Endothelial cell of umbilical vein (primary cell): ENCODE data around the gene SPRED3. TPM values are rescaled to one million over a fixed set of nuclear protein-coding genes. Genes with fewer than 3 reads are reported as not detected.

Experiments used
- BruUV-seq: library from RNA; stranded (reverse); fragments of 400-500 nt; replicated peaks from 2 replicates; lab custom pipeline; 2021; lab: Mats Ljungman, UMichigan
- CTCF ChIA-PET: fragments of 300-600, 350-600 bp; sonication (Branson Sonifier 250); formaldehyde crosslinking; loops from one replicate; lab custom pipeline; 2021; ENCODE audit warnings: antibody characterized with exemption, inconsistent platforms; lab: Charles Lee
- POLR2A ChIA-PET: fragments of 300-600, 350-600 bp; sonication (Branson Sonifier 250); formaldehyde crosslinking; loops from one replicate; lab custom pipeline; 2021; ENCODE audit warnings: antibody characterized with exemption, inconsistent platforms; lab: Charles Lee
- DNase-seq: peaks from one replicate; pipeline ENCODE4 v3.0.0-alpha.2; 2011; ENCODE audit warnings: low read depth, low spot score
- FAIRE-seq: peaks from 2 replicates; lab custom pipeline; 2011; peaks lifted over from hg19 to GRCh38; lab: Jason Lieb, UNC
- H2AFZ ChIP-seq: 2 replicates; pipeline ENCODE4 v1.6.0; 2012; ENCODE audit warnings: low read depth, low read length, control low read depth, inconsistent platforms
- H3K27ac ChIP-seq: 2 replicates; pipeline ENCODE4 v1.5.1; 2011; ENCODE audit warnings: low read depth, mild to moderate bottlenecking, control low read depth, low read length, moderate library complexity; ENCODE audit not compliant: insufficient read depth
- H3K27me3 ChIP-seq, 2 experiments: 2 replicates each; pipeline versions ENCODE4 v1.6.0 to v1.6.1; 2011; ENCODE audit warnings: low read length in 2 of 2, mixed read lengths in 1 of 2; ENCODE audit not compliant: control insufficient read depth in 2 of 2, insufficient read depth in 2 of 2
- H3K36me3 ChIP-seq, 2 experiments: 2 replicates in 1 of 2; 3 replicates in 1 of 2; pipeline ENCODE4 v1.5.1; 2011; ENCODE audit warnings: low read length in 2 of 2, mild to moderate bottlenecking in 1 of 2, moderate library complexity in 1 of 2; ENCODE audit not compliant: control insufficient read depth in 2 of 2, insufficient read depth in 2 of 2; ENCODE audit errors: extremely low read depth in 1 of 2
- H3K4me1 ChIP-seq: 3 replicates; pipeline ENCODE4 v1.5.1; 2011; ENCODE audit warnings: mild to moderate bottlenecking, low read length; ENCODE audit not compliant: control insufficient read depth, insufficient read depth; ENCODE audit errors: extremely low read depth
- H3K4me2 ChIP-seq: 2 replicates; pipeline ENCODE4 v1.6.1; 2011; ENCODE audit warnings: low read length, control low read depth, mixed read lengths; ENCODE audit not compliant: insufficient read depth
- H3K4me3 ChIP-seq, 3 experiments: fragments of 200-600 bp in 1 of 3; sonication (generic), shearing (Covaris generic) in 1 of 3; replicated peaks in 1 of 3; 2 replicates each; pipeline ENCODE4 v1.5.1; 2011 to 2016; ENCODE audit warnings: control low read depth in 3 of 3, low read length in 3 of 3, mild to moderate bottlenecking in 2 of 3, inconsistent platforms in 1 of 3, low read depth in 1 of 3, moderate library complexity in 1 of 3; ENCODE audit not compliant: insufficient read depth in 1 of 3
- H3K79me2 ChIP-seq: 2 replicates; pipeline ENCODE4 v1.6.0; 2012; ENCODE audit warnings: low read length, inconsistent platforms; ENCODE audit not compliant: control insufficient read depth, insufficient read depth
- H3K9ac ChIP-seq: replicated peaks from 2 replicates; pipeline ENCODE3; 2011; ENCODE audit warnings: low read length, control low read depth; ENCODE audit not compliant: insufficient read depth; ENCODE audit errors: extremely low read depth
- H3K9me1 ChIP-seq: replicated peaks from 3 replicates; pipeline ENCODE4 v1.6.0; 2011; ENCODE audit warnings: mild to moderate bottlenecking, low read length; ENCODE audit not compliant: control insufficient read depth, insufficient read depth; ENCODE audit errors: extremely low read depth
- H3K9me3 ChIP-seq: replicated peaks from 2 replicates; pipeline ENCODE4 v1.5.1; 2012; ENCODE audit warnings: low read length, inconsistent platforms; ENCODE audit not compliant: control insufficient read depth, insufficient read depth
- H4K20me1 ChIP-seq: replicated peaks from 2 replicates; pipeline ENCODE3; 2011; ENCODE audit warnings: mild to moderate bottlenecking, low read length; ENCODE audit not compliant: control insufficient read depth, insufficient read depth; ENCODE audit errors: extremely low read depth
- EZH2 ChIP-seq: IDR thresholded peaks from 2 replicates; pipeline ENCODE4 v1.6.1; 2012; ENCODE audit warnings: borderline replicate concordance, low read depth, mild to moderate bottlenecking, moderate library complexity, low read length, inconsistent platforms; ENCODE audit not compliant: severe bottlenecking
- FOS ChIP-seq: IDR thresholded peaks from 2 replicates; pipeline ENCODE4 v1.6.1; 2011; ENCODE audit warnings: mild to moderate bottlenecking, low read length, moderate library complexity, borderline replicate concordance; ENCODE audit not compliant: insufficient read depth
- GATA2 ChIP-seq: IDR thresholded peaks from 2 replicates; pipeline ENCODE4 v1.7.0; 2011; ENCODE audit warnings: low read depth, mild to moderate bottlenecking, moderate library complexity, mixed read lengths, low read length; ENCODE audit not compliant: insufficient read length, insufficient read depth
- JUN ChIP-seq: IDR thresholded peaks from 2 replicates; pipeline ENCODE4 v1.6.1; 2011; ENCODE audit warnings: borderline replicate concordance, low read depth; ENCODE audit not compliant: insufficient read length, insufficient read depth
- MYC ChIP-seq: IDR thresholded peaks from one replicate; pipeline ENCODE4 v1.6.1; 2011; ENCODE audit warnings: mild to moderate bottlenecking, low read depth, low read length
- POLR2A ChIP-seq: IDR thresholded peaks from 2 replicates; pipeline ENCODE4 v1.6.1; 2012; ENCODE audit warnings: low read depth, mild to moderate bottlenecking, control low read depth, low read length
- POLR2AphosphoS5 ChIP-seq: IDR thresholded peaks from 2 replicates; pipeline ENCODE4 v1.6.1; 2012; ENCODE audit warnings: low read depth, mild to moderate bottlenecking, control low read depth, low read length, moderate library complexity; ENCODE audit not compliant: insufficient read depth
- dilution Hi-C: fragments of 300-500 bp; cut with MboI; formaldehyde crosslinking; loops from one replicate; pipeline ENCODE4 v1.15.0; 2019; ENCODE audit warnings: low sequenced_read_pairs; ENCODE audit not compliant: extremely low pct_ligation_motif_present
- intact Hi-C: fragments of 100-400 bp; cut with micrococcal nuclease; formaldehyde crosslinking; loops from one replicate; pipeline ENCODE4 v1.10.0; 2022
- polyA plus RNA-seq, 4 experiments: library from polyadenylated mRNA; depleted of rRNA in 3 of 4; stranded (reverse) in 3 of 4; unstranded in 1 of 4; fragments of >200 nt; gene quantifications; 2 replicates each; pipeline versions ENCODE4 v1.2.1 to v1.2.3, GENCODE V29; 2011 to 2012; ENCODE audit warnings: missing spikeins in 1 of 4
- total RNA-seq: library from RNA; stranded (reverse); gene quantifications from 2 replicates; pipeline ENCODE4 v1.2.3, GENCODE V29; 2021
- TF ChIP-seq, protein P1 (sequence below), 2 donors: IDR thresholded peaks; 1 replicate in 1 of 2; 2 replicates in 1 of 2; pipeline ENCODE4 v1.5.1; 2011; ENCODE audit warnings: low read length in 2 of 2, mild to moderate bottlenecking in 2 of 2, moderate library complexity in 2 of 2, control low read depth in 1 of 2, inconsistent platforms in 1 of 2, low read depth in 1 of 2; ENCODE audit not compliant: insufficient read depth in 1 of 2; ENCODE audit errors: extremely low read depth in 1 of 2

SPRED3 gene
- total and polyA plus RNA-seq, 2 donors (not counting 3 experiments of a cell fraction or from before 2014, with no cell fraction given): 5.7 to 15.7 TPM

DNA sequence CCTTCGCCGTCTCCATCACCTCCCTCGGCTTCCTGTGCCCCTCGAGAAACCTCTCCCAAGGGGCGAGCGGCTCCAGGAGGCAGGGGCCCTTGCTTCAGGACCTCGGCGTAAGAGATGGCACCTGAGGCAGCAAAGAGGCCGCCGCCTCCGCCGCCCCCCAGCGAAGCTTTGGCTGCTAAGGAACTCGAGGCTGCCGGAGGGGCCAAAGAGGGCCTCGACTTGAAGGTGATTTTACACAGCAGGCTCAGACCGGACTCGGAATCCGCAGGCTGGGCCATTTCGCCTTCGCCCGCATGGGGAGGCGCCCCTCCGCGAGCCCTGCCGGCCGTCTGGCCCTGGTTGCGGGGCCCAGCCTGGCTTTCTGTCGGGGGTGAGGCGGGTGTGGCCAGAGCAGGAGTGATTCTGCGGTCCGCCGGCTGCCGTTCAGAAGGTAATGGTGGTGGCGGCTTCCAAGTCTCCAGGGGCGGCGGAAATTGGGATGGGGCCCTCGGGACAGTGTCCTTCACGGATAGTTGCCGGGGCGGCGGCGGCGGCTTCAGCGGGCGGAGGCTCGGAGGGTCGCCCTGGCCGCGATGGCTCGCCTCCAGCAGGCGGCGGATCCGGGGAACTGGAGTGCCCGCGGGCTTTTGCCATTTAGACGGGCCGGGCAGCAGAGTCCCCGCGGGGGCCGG lies 2.1 kb upstream of the SPRED3 start:
- Histone ChIP-seq H3K4me1 (peaks cover 13% of the 10 kb centered on the region), H3K79me2 (peaks cover 18% of the 10 kb centered on the region), H3K9me1 (no peaks in the 10 kb centered on the region), H3K9ac (no peak overlapping the region), H3K27me3 (no peaks in the 10 kb centered on the region), H2AFZ (no peak overlapping the region), H3K27ac (no peak overlapping the region), H3K9me3 (no peaks in the 10 kb centered on the region), H3K4me3 (no peak overlapping the region), H3K36me3 (peaks cover 4 to 14% of the 10 kb centered on the region in 2 experiments), H3K4me2 (no peak overlapping the region), H4K20me1 (no peaks in the 10 kb centered on the region)
- no TSS peak for BruUV-seq
- POLR2A ChIA-PET: interaction anchor here (3.6 kb wide), 1 partner anchor 12 kb away, joined by 39 read pairs; the partner anchor contains the start of gene PSMD8
- dilution Hi-C loops (no loop called here), intact Hi-C loops (loop anchor here (5.0 kb wide), 1 partner anchor 154 kb away; no protein-coding TSS in a partner anchor)
- DNase-seq (no peak), FAIRE-seq (no peak)
- CTCF ChIA-PET: no interaction called here
- no peak for TF ChIP-seq POLR2A
- no peak for TF ChIP-seq JUN
- no peak for TF ChIP-seq POLR2AphosphoS5

DNA sequence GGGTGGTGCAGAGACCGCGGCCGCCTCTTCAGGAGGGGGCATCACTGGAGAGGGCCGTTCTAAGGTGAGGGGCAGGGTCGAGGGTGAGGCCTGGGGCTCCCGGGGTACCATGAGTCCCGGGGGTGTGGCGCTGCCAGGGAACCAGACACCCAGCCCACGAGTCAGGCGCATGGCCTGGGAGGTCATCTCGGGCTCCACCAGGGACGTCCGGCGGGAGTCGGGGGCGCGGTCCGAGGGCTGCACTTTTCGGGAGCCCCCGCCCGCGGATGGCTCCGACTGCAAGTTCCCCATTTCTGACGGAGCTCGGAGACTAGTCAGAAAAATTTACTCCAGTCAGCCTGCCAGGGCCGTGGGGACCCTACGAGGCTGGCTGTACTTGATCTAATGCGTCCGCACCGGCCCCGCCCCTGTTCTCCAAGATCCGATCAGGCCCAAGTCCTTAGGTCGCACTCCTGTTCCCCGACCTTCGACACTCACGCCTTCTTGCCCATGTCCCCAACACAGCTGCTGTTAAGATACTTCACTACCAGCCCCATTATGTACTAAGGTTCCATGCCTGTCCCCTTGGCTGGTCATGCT lies 1.4 kb upstream of the SPRED3 start:
- intact Hi-C loops: loop anchor here (5.0 kb wide), 1 partner anchor 155 kb away; no protein-coding TSS in a partner anchor

More for the DNA sequence above, 1.4 kb upstream of the SPRED3 start:
- no peak for TF ChIP-seq FOS
- TF ChIP-seq, protein P1, sequence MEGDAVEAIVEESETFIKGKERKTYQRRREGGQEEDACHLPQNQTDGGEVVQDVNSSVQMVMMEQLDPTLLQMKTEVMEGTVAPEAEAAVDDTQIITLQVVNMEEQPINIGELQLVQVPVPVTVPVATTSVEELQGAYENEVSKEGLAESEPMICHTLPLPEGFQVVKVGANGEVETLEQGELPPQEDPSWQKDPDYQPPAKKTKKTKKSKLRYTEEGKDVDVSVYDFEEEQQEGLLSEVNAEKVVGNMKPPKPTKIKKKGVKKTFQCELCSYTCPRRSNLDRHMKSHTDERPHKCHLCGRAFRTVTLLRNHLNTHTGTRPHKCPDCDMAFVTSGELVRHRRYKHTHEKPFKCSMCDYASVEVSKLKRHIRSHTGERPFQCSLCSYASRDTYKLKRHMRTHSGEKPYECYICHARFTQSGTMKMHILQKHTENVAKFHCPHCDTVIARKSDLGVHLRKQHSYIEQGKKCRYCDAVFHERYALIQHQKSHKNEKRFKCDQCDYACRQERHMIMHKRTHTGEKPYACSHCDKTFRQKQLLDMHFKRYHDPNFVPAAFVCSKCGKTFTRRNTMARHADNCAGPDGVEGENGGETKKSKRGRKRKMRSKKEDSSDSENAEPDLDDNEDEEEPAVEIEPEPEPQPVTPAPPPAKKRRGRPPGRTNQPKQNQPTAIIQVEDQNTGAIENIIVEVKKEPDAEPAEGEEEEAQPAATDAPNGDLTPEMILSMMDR (IDR thresholded peaks at IDR 0.05; ENCODE audit: extremely low read depth in 1 of 2, insufficient read depth in 1 of 2, low read depth in 1 of 2, low read length in 2 of 2): no peak
- TF ChIP-seq JUN: no peak
- TF ChIP-seq MYC: no peak
- peak; percentile 13 for TF ChIP-seq POLR2AphosphoS5
- TF ChIP-seq POLR2A: no peak
- TF ChIP-seq EZH2: no peak
- no peak for TF ChIP-seq GATA2
- H3K9me3 ChIP-seq: no peaks in the 10 kb centered on the region
- peaks cover 3 to 7% of the 10 kb centered on the region in 2 experiments for H3K36me3 ChIP-seq
- POLR2A ChIA-PET: interaction anchor here (0.7 to 3.6 kb wide), 4 partner anchors 11 to 238 kb away, joined by 4 to 39 read pairs (median 10); partner anchors contain the start of genes FAM98C and PSMD8
- FAIRE-seq: no peak
- H3K4me1 ChIP-seq: peaks cover 13% of the 10 kb centered on the region
- H3K9ac ChIP-seq: no peak overlapping the region
- H4K20me1 ChIP-seq: no peaks in the 10 kb centered on the region
- peaks cover 18% of the 10 kb centered on the region for H3K79me2 ChIP-seq
- peak overlapping the region in 1 of 3 experiments; percentile 78 for H3K4me3 ChIP-seq
- CTCF ChIA-PET: interaction anchor here (0.7 to 4.7 kb wide), 10 partner anchors 9 to 485 kb away, joined by 3 to 65 read pairs (median 4); partner anchors contain the start of genes CATSPERG, FAM98C and PSMD8
- no peak overlapping the region for H3K27ac ChIP-seq
- DNase-seq: no peak
- dilution Hi-C loops: no loop called here
- no TSS peak for BruUV-seq
- no peaks in the 10 kb centered on the region for H3K9me1 ChIP-seq
- H3K27me3 ChIP-seq: no peaks in the 10 kb centered on the region
- H2AFZ ChIP-seq: no peak overlapping the region
- no peak overlapping the region for H3K4me2 ChIP-seq
